Central memory CD8-positive, alpha-beta T cell (primary cell): ENCODE measurements around the gene TANGO6.
"Not testable (repeated sequence)": the region's sequence is repeated elsewhere in the genome, so short reads cannot be mapped to it uniquely, and the experiment has no call there.

ENCODE experiments used
- ATAC-seq: fragments of 150-1000 bp; cut with Tn5 transposase; replicated peaks from 2 replicates; pipeline ENCODE4 v1.10.0; 2022; ENCODE audit warnings: mild to moderate bottlenecking, moderate FRiP score, moderate number of reproducible peaks; ENCODE audit not compliant: poor library complexity, severe bottlenecking; ENCODE audit errors: extremely low read depth
- DNase-seq, 2 donors: peaks; one replicate each; pipeline ENCODE4 v3.0.0; 2021; ENCODE audit warnings: low spot score in 2 of 2
- H3K27ac Mint-ChIP-seq: one replicate; pipeline ENCODE4 v1.8.0; 2022; ENCODE audit warnings: low read depth, mild to moderate bottlenecking, moderate library complexity, mixed read lengths
- H3K27me3 Mint-ChIP-seq: one replicate; pipeline ENCODE4 v1.8.0; 2022; ENCODE audit warnings: mixed read lengths
- H3K36me3 Mint-ChIP-seq: one replicate; pipeline ENCODE4 v1.8.0; 2022; ENCODE audit warnings: mild to moderate bottlenecking, moderate library complexity, mixed read lengths; ENCODE audit not compliant: insufficient read depth
- H3K4me1 Mint-ChIP-seq: one replicate; pipeline ENCODE4 v1.8.0; 2022; ENCODE audit warnings: mixed read lengths
- H3K4me3 Mint-ChIP-seq: one replicate; pipeline ENCODE4 v1.8.0; 2022; ENCODE audit warnings: mild to moderate bottlenecking, moderate library complexity, mixed read lengths
- H3K9me3 Mint-ChIP-seq: one replicate; pipeline ENCODE4 v1.8.0; 2022; ENCODE audit warnings: mixed read lengths

Gene TANGO6

DNA sequence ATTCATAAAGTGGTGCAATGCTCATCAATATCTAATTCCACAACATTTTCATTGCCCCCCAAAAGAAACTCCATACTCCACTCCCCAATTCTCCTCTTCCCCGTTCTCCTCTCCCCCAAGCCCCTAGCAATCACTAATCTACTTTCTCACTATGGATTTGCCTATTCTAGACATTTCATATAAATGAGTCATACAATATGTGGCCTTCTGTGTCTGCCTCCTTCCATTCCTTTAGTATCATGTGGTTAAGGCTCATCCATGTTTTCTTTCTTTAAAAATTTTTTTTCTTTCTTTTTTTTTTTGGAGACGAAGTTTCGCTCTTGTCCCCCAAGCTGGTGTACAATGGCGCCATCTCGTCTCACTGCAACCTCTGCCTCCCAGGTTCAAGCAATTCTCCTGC, 205.8 kb downstream of the TANGO6 start:
- Mint-ChIP-seq H3K4me3 (no peak overlapping the region), H3K9me3 (no peaks in the 10 kb centered on the region), H3K4me1 (no peaks in the 10 kb centered on the region), H3K27me3 (no peaks in the 10 kb centered on the region), H3K27ac (no peak overlapping the region), H3K36me3 (peaks cover 3% of the 10 kb centered on the region)
- no peak for DNase-seq
- ATAC-seq: no peak

DNA sequence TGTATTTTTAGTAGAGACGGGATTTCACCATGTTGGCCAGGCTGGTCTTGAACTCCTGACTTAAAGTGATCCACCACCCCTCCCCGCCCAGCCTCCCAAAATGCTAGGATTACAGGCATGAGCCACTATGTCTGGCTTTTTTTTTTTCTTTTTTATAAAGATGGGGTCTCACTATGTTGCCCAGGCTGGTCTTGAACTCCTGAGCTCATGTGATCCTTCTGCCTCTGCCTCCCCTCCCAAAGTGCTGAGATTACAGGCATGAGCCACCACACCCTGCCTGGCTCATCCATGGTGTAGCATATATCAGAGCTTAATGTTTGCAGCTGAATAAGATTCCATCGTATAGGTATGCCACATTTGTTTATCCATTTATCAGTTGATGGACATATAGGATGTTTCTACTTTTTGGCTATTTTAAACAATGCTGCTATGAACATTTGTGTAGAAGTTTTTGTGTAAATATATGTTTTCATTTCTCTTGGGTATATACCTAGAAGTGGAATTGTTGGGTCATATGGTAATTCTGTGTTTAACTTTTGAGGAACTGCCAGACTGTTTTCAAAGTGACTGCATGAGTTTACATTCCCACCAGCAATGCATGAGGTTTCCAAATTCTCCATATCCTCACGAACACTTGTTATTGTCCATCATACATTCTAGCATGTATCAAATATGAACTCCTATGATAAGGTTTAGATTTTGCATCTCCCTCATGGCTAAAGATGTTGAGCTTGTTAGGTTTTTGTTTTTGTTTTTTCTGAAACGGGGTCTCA, 206.5 kb downstream of the TANGO6 start:
- Mint-ChIP-seq H3K36me3 (peaks cover 3% of the 10 kb centered on the region), H3K27ac (no peak overlapping the region), H3K4me3 (no peak overlapping the region), H3K9me3 (no peaks in the 10 kb centered on the region), H3K27me3 (no peaks in the 10 kb centered on the region), H3K4me1 (no peaks in the 10 kb centered on the region)
- DNase-seq (no peak), ATAC-seq (no peak)

DNA sequence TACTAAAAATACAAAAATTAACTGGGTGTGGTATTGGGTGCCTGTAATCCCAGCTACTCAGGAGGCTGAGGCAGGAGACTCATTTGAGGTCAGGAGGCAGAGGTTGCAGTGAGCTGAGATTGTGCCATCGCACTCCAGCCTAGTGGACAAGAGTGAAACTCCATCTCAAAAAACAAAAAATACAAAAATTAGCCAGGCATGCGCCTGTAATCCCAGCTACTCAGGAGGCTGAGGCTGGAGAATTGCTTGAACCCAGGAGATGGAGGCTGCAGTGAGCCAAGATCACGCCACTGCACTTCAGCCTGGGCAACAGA, 208.1 kb downstream of the TANGO6 start:
- not testable (repeated sequence) for DNase-seq, H3K36me3 Mint-ChIP-seq, H3K4me3 Mint-ChIP-seq, H3K4me1 Mint-ChIP-seq, H3K27me3 Mint-ChIP-seq, H3K9me3 Mint-ChIP-seq, H3K27ac Mint-ChIP-seq, ATAC-seq

DNA sequence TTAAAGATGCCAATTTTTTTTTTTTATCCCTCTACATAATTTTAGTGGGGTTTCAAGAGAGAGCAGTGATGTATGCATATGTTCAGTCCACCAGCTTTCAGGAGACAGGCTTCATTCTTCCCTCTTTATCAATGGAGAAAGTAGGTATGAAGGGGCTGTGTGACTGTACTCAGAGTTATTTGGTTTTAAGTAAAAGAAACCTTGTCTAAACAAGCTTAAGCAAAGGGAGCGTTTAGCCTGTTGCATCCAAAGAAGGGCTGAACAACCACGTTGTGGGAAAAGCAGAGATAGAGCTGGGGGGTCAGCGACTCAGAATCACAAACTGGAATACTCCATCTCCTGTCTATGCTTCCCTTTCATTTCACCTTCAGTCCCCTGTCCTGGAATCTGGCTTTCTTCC, 211.7 kb downstream of the TANGO6 start:
- DNase-seq: no peak
- Mint-ChIP-seq H3K9me3 (no peaks in the 10 kb centered on the region), H3K27me3 (no peaks in the 10 kb centered on the region), H3K4me3 (no peak overlapping the region), H3K36me3 (peaks cover 9% of the 10 kb centered on the region), H3K4me1 (no peaks in the 10 kb centered on the region), H3K27ac (no peak overlapping the region)
- no peak for ATAC-seq

DNA sequence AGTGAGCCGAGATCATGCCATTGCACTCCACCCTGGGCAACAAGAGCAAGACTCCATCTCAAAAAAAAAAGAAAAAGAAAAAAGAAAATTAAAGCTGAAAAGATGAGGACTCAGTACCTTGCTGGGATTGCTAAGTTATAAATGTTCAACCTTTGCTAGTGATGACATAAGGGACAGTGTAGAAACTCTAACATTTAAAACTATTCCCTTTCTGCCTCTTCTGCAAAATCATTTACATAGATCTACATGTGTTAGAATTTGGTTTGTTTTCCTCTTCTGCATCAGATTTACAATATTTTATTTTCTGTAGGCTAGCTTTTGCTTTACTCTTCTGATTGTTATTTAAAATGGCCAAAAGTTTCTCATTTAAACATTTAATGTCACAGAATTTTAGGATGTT, 212.6 kb downstream of the TANGO6 start:
- peaks cover 11% of the 10 kb centered on the region for H3K36me3 Mint-ChIP-seq
- no peaks in the 10 kb centered on the region for H3K4me1 Mint-ChIP-seq
- DNase-seq: no peak
- no peak for ATAC-seq
- H3K9me3 Mint-ChIP-seq: no peaks in the 10 kb centered on the region
- H3K27ac Mint-ChIP-seq: no peak overlapping the region
- no peak overlapping the region for H3K4me3 Mint-ChIP-seq
- H3K27me3 Mint-ChIP-seq: no peaks in the 10 kb centered on the region

DNA sequence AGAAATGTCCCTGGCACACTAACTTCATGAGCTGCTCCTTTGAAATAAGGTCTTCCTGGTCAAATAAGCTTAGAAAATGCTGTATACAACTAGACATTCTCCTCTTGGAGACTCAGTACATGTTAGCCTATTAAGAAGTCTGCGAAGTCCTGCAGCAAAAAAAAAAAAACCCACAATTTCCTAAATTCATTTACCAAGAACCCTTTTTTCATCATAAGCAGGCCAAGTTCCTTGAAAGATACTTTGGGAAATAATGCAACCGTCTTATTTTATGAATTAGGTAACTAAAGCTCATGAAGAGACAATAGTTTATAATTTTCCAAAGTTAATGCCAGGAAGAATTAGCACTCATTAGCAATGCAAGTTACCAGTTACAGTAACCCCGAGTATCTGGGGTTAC, 213.1 kb downstream of the TANGO6 start:
- ATAC-seq (no peak), DNase-seq (no peak)
- Mint-ChIP-seq H3K4me3 (no peak overlapping the region), H3K9me3 (no peaks in the 10 kb centered on the region), H3K36me3 (peaks cover 11% of the 10 kb centered on the region), H3K4me1 (no peaks in the 10 kb centered on the region), H3K27ac (no peak overlapping the region), H3K27me3 (no peaks in the 10 kb centered on the region)

DNA sequence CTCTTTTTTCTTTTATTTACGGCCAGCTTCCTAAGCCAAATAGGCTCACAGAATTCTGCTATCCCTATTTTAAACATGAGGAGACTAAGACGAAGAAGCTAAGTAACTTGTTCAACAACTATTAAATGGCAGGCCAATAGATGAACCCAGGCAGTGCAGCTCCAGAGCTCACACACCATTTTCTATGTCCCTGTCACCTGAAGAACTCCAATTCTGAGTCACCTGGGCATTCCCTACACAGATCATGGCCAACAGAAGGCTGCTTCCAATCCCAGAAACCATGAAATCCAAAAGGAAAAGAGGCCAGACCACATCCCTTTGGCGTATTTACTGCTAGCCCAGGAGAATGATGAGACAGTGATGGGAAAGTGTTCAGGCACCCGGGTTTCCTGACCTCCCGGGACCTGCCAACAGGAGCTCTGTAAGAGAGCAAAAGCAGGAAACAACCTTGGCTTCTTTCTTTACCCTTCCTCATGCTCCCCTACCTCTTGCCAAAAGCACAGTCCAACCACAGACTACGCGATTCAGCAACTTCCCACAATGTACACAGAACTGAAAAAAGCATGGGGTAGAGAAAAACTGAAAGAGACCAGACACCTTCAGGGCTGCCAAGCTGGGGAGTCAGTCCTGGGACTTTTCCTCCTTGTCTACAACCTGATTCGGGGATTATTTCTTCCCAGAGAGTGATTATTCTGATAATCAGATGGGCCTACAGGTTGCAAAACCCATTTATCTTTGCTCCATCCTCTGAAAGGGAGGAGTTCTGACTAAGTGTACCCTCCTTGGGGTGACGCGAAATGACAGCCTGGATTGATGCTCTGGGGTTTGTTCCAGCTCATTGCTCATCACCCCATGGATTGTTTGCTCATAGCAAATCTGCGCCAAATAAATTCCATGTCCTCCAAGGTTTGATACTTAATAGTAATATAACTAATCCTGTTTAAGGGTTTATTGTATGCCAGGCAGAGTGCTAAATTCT, 214.4 kb downstream of the TANGO6 start:
- H3K9me3 Mint-ChIP-seq: no peaks in the 10 kb centered on the region
- DNase-seq: no peak
- H3K27ac Mint-ChIP-seq: no peak overlapping the region
- no peak overlapping the region for H3K4me3 Mint-ChIP-seq
- H3K36me3 Mint-ChIP-seq: peaks cover 13% of the 10 kb centered on the region
- no peak for ATAC-seq
- no peaks in the 10 kb centered on the region for H3K27me3 Mint-ChIP-seq
- H3K4me1 Mint-ChIP-seq: no peaks in the 10 kb centered on the region

DNA sequence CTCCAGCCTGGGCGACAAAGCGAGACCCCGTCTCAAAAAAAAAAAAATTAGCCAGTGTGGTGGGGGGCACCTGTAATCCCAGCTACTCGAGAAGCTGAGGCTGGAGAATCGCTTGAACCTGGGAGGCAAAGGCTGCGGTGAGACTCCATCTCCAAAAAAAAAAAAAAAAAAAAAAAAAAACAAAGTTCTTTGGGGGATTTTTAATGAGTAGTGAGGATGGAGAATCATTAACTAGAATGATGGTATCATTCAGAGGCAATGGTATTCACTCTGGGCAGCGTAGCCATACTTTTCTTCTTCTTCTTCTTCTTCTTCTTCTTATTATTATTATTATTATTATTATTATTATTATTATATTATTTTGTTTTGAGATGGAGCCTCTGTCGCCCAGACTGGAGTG, 220.2 kb downstream of the TANGO6 start:
- H3K9me3 Mint-ChIP-seq, DNase-seq, H3K4me3 Mint-ChIP-seq, H3K27ac Mint-ChIP-seq, H3K4me1 Mint-ChIP-seq, H3K27me3 Mint-ChIP-seq, ATAC-seq: not testable (repeated sequence)
- H3K36me3 Mint-ChIP-seq: peaks cover 13% of the 10 kb centered on the region

DNA sequence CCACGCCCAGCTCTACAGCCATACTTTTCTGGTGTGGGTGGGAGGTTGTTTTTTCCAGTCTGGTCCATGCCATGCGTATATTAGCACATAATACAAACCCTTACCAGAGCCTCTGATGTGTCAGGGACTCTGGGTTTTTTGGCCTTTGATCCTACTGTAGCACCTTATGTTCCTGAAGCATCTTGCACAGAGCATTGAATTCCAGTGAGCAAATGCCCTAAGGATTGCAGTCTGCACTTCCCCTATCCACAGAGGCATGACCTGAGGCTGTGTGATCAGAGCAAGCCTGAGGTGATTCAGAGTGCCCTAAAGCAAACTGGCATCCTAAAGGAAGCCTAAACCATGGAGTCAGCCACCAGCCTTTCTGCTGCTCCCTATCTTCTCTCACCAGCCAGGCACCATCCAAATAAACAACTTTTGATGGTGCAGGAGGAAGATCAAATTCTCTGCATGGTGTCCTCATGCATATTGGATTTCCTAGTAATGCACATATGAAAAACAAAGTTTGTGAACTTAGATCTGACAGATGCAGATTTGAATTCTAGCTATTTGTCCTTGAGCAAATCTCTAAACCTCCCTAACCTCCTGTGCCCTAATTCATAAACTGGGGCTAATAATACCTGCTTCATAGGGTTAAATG, 220.9 kb downstream of the TANGO6 start:
- ATAC-seq (no peak), DNase-seq (no peak)
- Mint-ChIP-seq H3K9me3 (no peaks in the 10 kb centered on the region), H3K4me1 (no peaks in the 10 kb centered on the region), H3K36me3 (peaks cover 16% of the 10 kb centered on the region), H3K27me3 (no peaks in the 10 kb centered on the region), H3K4me3 (no peak overlapping the region), H3K27ac (no peak overlapping the region)

DNA sequence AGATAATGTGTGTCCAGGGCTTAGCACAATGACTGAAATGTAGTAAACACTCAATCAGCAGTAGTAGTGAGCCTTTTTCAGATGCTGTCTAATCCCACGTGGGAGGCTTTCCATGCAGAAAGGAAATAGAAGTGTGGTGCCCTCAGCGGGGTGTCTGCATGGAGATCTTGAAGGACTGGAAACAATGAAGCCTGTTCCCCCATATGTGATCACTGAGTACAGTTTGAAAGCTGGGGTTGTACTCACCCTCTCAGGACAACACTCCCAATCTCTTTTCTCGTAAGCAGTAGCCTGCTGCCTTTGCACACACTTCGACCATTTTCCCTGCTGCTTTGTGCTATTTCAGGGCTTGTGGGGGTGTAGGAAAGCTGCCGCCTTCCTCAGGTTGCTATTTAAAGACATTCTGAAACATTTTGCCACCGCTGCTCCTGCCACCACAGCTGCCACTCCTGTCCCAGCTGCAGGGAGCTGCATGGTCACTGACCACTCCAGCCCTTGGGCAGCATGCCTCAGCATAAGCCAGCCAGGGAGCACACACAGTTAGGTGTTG, 221.5 kb downstream of the TANGO6 start:
- H3K36me3 Mint-ChIP-seq: peaks cover 14% of the 10 kb centered on the region
- no peak overlapping the region for H3K4me3 Mint-ChIP-seq
- H3K4me1 Mint-ChIP-seq: no peaks in the 10 kb centered on the region
- H3K9me3 Mint-ChIP-seq: no peaks in the 10 kb centered on the region
- H3K27me3 Mint-ChIP-seq: no peaks in the 10 kb centered on the region
- DNase-seq: no peak
- H3K27ac Mint-ChIP-seq: no peak overlapping the region
- ATAC-seq: no peak

DNA sequence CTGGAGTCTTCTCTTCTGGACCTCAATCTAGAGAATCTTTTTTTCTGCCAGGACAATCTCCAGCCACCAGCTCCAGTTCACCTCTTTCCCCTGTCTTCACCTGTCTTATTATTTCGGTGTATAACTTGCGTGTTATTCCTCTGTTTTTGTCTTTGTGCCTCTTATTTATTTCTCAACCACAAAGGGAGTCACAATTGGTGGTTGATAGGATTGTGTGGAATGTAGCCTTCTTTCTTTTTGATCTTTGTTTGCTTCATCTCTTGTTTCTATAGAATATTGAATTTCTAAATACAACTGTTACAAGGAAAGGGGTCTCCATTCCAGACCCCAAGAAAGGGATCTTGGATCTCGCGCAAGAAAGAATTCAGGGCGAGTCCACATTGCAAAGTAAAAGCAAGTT, 226.2 kb downstream of the TANGO6 start:
- DNase-seq (no peak), ATAC-seq (no peak)
- Mint-ChIP-seq H3K9me3 (no peaks in the 10 kb centered on the region), H3K27me3 (no peaks in the 10 kb centered on the region), H3K4me3 (no peak overlapping the region), H3K4me1 (no peaks in the 10 kb centered on the region), H3K27ac (peak overlapping the region; percentile 20), H3K36me3 (peaks cover 8% of the 10 kb centered on the region)

DNA sequence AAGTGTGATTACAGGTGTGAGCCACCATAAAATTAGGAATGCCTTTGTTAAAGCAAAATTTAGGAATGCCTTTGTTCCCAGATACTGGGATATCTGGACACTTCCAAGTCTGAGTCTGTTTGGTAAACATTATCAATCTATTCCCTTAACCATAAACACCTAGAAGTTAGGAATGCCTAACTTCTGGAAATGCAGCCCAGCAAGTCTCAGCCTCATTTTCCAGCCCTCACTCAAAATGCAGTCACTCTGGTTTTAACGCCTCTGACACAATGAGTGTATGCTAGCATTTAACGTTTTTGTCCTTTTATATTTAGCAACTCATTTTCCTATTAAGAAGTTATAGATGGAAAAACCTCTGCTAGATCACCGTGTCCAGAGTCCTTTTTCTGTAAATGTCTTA, 227.7 kb downstream of the TANGO6 start:
- Mint-ChIP-seq H3K36me3 (peaks cover 9% of the 10 kb centered on the region), H3K9me3 (no peaks in the 10 kb centered on the region), H3K4me3 (no peak overlapping the region), H3K4me1 (no peaks in the 10 kb centered on the region), H3K27me3 (no peaks in the 10 kb centered on the region), H3K27ac (no peak overlapping the region)
- DNase-seq (no peak), ATAC-seq (no peak)
